Measurements from ENCODE around the gene ZNF473. TPM values are rescaled to one million over a fixed set of nuclear protein-coding genes. Genes with fewer than 3 reads are reported as not detected.
"Not testable (repeated sequence)": the region's sequence is repeated elsewhere in the genome, so short reads cannot be mapped to it uniquely, and the experiment has no call there.

The ZNF473 gene
- total RNA-seq, 1 donor from 2014 or later = 6.3 TPM

- not testable (repeated sequence) for DNase-seq (ENCODE audit: extremely low read depth, low read depth, low spot score)
These were observed 72.1 kb downstream of the ZNF473 start for GRCh38 chr19:50097884-50098283.

GRCh38 chr19:50098892-50099291, 73.1 kb downstream of the ZNF473 start:
- not testable (repeated sequence) for DNase-seq (ENCODE audit: extremely low read depth, low read depth, low spot score)

GRCh38 chr19:50099696-50100095, 73.9 kb downstream of the ZNF473 start:
- not testable (repeated sequence) for DNase-seq (ENCODE audit: extremely low read depth, low read depth, low spot score)

- not testable (repeated sequence) for DNase-seq (ENCODE audit: extremely low read depth, low read depth, low spot score)
These were observed 75.1 kb downstream of the ZNF473 start for GRCh38 chr19:50100946-50101345.

Other genes starting within 250 kb of the ZNF473 start
- gene FUZ, start 212.7 kb upstream of the ZNF473 start, total RNA-seq = 10.0 and 14.5 TPM in 2 replicates
- gene MED25, start 207.7 kb upstream of the ZNF473 start, total RNA-seq = 35.3 and 47.6 TPM in 2 replicates
- gene PTOV1, start 174.8 kb upstream of the ZNF473 start, total RNA-seq = 88.0 and 137 TPM in 2 replicates
- 68.3 and 81.3 TPM in 2 replicates for gene PNKP, start 158.4 kb upstream of the ZNF473 start, total RNA-seq
- 39.6 and 44.9 TPM in 2 replicates for gene AKT1S1, start 148.7 kb upstream of the ZNF473 start, total RNA-seq
- gene TBC1D17, start 148.3 kb upstream of the ZNF473 start, total RNA-seq = 27.3 and 35.6 TPM in 2 replicates
- gene IL4I1, start 129.1 kb upstream of the ZNF473 start, total RNA-seq = 20.4 and 20.6 TPM in 2 replicates
- 24.4 and 30.0 TPM in 2 replicates for gene ATF5, start 96.8 kb upstream of the ZNF473 start, total RNA-seq
- gene NUP62, start 96.5 kb upstream of the ZNF473 start, total RNA-seq = 56.9 and 73.3 TPM in 2 replicates
- gene SIGLEC11, start 64.8 kb upstream of the ZNF473 start, total RNA-seq = 0.06 TPM in 1 of 2 replicates, not detected in the other
- gene VRK3, start 633 bp upstream of the ZNF473 start, total RNA-seq = 26.4 and 36.6 TPM in 2 replicates
- gene IZUMO2, start 137.3 kb downstream of the ZNF473 start, total RNA-seq = not detected in 2 replicates
- 0.99 and 1.2 TPM in 2 replicates for gene MYH14, start 177.6 kb downstream of the ZNF473 start, total RNA-seq